GM18867 (cell line): ENCODE results near the gene PTPRU.
"Not testable (repeated sequence)": the region's sequence is repeated elsewhere in the genome, so short reads cannot be mapped to it uniquely, and the experiment has no call there.

Source experiments
- ATAC-seq: cut with Tn5 transposase; IDR thresholded peaks from one replicate; pipeline ENCODE4 v1.9.1; 2021; ENCODE audit warnings: mild to moderate bottlenecking, moderate library complexity; ENCODE audit not compliant: unreplicated experiment

PTPRU gene

DNA sequence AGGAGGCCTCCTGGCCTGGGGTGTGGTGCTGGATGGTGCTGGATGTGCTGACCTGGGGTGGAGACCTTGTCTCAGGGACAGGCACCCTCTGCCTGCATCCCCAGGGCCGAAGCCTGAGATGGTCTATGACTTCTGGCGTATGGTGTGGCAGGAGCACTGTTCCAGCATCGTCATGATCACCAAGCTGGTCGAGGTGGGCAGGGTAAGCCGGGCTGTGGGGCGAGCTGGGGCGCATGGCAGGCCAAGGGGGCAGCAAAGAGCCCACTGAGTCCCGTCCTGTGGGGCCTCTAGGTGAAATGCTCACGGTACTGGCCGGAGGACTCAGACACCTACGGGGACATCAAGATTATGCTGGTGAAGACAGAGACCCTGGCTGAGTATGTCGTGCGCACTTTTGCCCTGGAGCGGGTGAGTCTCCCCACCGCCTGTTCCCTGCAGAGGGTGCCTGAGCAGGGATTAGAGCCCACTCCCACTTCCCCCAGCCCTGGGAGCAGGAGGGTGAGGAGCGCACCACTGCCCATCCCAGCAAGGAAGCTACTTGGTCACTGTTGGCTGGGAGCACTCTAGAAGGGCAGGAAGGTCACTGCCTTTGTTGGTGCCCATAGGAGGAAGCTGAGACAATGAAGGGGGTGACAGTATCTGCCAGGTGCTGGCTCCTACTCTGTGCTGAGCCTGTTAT, 75.2 kb downstream of the PTPRU start:
- no peak for ATAC-seq

DNA sequence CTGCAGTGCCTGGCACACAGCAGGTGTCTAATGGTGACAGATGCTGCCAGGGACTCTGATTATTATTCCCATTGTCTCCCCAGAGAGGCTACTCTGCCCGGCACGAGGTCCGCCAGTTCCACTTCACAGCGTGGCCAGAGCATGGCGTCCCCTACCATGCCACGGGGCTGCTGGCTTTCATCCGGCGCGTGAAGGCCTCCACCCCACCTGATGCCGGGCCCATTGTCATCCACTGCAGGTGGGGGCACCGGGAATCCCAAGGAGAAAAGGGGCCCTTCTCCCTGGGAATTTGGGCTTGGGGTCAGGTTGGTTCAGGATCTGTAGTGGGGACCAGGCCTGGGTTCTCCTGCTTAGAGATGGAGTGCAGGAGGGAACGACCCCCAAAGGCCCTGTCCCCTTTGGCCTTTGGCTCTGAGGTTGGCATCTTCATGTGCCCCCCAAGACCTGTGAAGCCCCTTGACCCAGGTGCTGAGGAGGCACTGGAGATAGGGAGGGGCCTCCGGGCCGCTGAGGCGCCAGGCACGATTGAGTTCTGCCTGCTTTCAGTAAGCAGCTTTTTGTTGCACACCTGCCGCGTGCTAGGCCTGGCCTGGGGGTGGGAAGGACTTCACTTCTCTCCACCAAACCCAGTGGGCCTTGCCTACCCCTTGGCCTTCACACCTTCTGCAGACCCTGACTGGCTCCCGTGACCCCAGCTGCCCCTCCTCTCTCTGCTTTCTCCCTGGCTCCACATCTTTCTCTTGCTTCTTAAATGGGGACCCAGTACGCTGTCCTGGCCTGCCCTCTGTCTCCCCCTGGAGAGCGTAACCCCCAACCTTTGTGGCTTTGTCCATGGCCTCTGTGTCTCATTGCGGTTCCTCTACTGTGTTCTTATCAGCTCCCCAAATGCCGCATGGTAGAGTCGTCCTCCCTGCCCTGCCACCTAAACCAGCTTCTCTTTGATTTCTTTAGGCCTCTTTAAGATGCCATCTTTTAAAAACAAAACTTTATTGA, 76.4 kb downstream of the PTPRU start:
- no peak for ATAC-seq

DNA sequence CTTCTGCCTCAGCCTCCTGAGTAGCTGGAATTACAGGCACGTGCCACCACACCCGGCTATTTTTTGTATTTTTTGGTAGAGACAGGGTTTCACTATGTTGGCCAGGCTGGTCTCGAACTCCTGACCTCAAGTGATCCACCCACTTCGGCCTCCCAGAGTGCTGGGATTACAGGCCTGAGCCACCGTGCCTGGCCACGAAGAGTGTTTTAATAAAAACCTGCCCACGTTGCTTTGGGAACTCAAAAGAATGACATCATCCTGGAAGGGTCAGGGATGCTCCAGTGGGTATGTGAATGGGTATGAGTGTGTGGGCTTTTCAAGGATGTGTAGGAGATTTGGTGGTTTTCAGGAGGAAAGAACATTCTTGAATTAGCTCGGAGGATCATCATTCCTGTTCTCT, 78.4 kb downstream of the PTPRU start:
- ATAC-seq, result not testable (repeated sequence)

DNA sequence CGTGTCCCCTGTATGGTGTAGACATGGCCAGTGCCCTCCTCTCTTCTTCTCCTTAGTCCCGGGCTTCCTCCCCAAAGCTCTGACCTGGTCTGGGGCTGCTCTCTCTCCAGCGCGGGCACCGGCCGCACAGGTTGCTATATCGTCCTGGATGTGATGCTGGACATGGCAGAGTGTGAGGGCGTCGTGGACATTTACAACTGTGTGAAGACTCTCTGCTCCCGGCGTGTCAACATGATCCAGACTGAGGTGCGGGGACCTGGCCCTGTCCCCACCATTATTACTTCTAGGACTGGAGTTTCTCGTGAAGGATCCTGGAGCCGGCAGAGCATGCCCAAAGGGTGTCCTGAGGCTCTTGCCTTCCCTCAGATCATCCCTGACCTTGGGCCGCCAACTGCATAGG, 78.9 kb downstream of the PTPRU start:
- ATAC-seq, result no peak

DNA sequence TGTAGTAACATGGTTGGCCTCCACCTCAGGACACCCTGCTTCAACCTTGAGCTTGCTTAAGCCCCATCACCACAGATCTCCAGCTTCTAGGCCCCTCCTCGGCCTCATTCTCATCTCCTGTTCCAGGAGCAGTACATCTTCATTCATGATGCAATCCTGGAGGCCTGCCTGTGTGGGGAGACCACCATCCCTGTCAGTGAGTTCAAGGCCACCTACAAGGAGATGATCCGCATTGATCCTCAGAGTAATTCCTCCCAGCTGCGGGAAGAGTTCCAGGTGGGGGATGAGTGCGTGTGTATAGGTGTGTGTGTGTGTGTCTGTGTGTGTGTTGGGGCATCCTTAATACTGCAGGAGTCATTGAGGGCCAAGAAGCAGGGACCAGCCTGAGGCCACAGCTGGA, 79.6 kb downstream of the PTPRU start:
- no peak for ATAC-seq

DNA sequence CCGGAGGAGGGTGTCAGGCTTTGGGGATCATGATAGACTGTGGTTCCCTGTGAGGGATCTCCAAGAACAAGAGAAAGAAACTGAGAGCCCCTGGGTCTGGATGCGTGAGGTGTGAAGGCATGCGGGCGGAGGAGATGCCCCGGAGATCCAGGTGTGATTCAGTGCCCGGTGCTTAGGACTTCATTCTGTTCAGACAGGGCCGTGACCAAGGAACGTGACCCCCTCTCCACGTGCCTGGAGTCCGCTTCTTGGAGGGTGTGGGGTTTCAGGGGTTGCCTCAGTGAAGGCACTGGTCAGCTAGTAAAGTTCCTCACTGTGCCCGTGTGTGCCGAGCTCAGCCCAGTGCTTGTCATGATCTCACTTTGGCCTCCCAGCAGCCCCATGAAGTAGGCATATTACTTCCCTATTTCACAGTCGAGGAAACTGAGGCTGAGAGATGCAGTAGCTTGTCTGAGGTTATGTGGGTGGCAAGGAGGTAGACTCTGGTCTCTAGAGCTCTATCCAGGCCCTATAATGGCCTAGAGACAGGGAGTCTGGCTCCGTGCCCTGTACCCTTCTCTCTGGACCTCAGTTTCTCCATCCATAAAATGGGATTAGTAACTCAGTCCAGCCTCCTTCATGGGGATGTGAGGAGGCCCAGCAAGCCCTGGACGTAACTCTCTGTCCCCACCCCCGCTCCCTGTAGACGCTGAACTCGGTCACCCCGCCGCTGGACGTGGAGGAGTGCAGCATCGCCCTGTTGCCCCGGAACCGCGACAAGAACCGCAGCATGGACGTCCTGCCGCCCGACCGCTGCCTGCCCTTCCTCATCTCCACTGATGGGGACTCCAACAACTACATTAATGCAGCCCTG, 81.0 kb downstream of the PTPRU start:
- no peak for ATAC-seq

DNA sequence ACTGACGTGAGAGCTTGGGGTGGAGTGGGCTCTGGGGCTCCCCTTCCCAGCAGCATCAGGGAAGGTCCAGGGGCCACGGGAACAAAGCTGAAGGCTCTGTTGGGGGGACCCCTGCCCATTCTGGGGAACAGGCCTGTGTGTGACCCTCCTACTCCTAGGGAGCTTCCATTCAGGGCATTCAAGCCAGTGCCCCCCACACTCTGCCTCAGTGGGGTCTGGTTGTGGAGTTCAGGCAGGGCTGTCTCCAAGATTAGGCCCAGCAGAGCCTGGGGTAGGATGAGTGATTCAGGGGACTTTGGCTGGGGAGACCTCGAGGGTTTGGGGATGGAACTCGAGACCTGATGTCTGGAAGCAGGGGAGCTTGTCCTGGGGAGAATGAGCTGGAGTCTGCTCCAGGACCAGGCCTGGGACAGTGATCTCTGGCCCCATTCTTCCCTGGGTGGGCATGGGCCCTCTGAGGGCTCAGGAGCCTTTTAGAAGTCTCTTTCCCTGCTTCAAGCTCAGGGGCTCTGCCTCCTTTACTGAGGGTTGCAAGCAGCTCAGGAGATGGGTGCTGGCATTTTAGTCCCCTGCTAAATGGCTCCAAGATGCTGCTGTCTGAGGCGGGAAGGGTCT, 81.7 kb downstream of the PTPRU start:
- ATAC-seq, result no peak

DNA sequence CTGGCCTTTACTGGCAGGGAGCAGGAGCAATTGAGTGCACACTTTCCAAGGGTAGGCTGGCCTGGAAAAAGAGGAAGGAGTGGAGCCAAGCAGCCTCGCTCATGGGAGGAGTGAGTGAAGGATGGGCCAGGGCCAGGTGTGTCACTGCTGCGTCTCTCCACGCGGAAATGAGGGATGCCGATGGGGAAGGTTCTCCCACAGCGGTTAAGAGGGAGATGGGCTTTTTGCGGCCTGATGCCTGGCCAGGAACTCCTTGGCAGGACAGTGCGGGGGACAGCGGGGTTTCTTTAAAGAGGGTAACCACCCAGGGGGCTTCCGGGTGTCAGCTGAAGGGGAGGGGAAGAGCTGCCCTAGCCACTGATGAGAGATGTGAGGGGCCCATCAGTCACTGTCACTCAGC, 82.4 kb downstream of the PTPRU start:
- ATAC-seq, result no peak

DNA sequence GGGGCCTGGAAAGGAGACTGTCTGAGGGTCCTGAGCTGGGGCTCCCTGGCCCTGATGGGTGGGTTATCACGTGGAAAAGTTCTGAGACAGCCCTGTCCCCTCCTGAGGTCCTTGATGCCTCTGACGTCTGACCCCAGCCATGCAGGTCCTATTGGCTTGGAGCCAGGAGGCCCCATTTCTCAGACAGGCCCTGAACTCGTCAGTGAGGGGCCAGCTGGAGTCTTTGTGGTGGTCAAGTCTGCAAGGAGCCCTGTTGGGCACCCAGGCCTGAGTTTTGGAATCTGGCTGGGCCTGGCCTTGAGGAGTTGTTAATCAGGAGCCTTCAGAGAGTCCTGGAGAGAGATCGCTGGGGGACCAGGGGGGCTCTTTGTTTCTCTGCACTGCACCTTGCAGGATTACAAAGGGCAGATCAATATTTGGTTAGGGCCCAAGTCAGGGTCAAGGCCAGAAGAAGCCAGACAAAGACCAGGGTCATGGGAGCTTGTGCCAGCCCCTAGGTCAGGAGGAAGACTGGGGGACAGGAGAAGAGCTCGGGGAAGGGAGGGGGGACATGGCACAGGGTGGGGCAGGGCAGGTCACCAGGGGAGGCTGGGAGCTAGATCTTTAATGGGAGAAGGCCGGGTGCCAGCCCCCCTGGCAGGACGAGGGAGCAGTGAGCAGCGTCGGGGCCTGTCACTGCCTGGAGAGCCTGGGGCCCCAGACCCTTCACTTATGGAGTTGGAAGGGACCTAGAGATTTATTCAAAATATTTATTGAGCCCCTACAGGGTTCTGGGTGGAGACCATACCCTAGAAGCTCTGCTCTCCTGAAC, 83.2 kb downstream of the PTPRU start:
- no peak for ATAC-seq

DNA sequence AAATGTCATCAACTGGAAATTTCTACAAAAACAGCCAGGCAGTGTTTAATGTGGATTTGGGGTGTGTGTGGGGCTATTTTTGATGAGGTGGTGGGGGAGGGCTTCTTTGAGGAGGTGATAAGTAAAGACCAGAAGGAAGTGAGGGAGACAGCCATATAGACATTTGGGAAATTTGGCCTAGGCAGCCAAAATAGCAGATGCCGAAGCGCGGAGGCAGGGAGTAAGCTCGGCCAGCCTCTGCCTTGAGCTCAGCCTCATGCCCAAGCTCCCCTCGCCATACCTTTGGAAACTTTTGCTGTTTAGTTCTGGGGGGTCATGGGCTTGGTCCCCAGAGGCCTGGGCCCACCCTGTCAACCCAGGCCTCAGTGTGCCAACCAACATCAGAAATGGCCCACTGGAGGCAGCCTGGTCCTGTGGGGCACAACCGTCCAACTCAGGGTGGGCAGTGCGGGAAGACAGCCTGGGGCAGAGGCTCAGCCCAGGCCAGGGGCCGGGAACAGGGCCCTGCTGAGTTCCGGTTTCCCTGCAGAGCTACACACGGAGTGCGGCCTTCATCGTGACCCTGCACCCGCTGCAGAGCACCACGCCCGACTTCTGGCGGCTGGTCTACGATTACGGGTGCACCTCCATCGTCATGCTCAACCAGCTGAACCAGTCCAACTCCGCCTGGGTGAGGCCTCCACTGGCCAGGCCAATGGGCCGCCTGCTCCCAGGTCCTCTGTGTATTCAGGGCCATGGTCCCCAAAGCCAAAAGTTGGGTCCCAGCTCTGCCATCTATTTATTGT, 84.0 kb downstream of the PTPRU start:
- ATAC-seq, result no peak

DNA sequence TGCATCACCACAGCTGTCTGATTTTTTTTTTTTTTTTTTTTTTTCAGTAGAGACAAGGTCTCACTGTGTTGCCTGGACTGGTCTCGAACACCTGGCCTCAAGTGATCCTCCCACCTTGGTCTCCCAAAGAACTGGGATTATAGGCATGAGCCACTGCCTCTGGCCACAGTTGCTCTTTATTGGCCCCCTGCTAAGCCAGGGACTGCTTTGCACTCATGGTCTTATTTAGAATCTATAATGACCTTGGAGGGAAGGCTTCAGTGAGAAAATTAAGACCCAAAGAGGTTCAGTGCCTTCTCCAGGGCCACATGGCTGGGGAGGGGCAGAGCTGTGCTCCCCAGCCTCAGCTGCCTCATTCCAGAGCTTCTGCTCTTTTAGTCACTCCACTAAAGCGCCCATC, 84.9 kb downstream of the PTPRU start:
- ATAC-seq, result no peak

DNA sequence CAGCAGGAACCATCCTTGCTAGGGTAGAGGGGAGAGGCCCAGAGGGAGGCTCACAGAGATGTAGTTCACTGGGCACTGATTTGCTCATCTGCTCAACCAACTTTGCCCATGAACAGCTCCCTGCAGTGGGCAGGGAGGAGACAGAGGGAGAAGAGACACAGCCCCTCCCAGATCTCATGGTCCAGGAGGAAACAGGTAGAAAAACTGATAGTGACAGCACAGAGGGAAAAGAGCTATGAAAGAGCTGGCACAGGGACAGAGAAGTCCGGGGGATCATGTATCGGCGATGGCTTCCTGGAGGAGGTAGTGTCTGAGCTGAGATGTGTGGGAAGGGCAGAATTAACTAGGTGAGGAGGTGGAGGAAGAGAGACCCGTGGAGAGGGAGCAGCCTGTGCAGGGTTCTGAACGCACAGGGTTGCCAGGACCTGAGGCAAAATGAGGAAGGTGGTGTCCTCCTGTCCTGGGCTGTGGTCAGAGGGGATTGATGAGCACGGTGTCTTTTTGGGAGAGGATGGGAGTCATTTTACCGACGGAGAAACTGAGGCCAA, 85.9 kb downstream of the PTPRU start:
- ATAC-seq, result no peak

DNA sequence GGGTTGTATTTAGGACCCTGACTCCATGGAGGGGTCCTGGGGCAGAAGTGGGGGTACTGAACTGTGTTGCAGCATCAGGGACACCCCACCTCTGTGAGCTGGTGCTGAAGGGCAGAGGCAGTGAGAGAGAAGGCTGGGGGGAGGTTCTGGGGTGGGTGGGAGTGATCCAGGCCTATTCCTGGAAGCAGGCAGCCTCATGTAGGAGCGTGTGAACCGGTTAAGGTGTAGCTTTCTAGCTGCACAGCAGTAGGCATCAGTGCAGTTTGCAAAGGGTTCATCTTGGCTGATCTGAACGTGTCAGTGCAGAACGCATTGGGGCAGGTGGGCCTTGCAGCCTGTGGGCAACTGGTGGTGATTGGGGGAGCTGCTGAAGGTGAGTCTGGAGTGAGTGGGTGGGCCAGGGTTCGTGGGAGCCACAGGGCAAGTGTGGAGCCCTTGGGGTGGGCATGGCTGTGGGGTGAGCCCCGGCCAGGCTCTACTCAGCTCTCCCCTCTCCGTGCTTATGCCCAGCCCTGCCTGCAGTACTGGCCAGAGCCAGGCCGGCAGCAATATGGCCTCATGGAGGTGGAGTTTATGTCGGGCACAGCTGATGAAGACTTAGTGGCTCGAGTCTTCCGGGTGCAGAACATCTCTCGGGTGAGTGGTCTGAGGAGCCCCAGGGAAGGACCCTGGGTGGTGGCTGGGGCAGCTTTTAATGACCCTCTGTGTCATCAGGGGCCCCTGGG, 86.7 kb downstream of the PTPRU start:
- no peak for ATAC-seq

DNA sequence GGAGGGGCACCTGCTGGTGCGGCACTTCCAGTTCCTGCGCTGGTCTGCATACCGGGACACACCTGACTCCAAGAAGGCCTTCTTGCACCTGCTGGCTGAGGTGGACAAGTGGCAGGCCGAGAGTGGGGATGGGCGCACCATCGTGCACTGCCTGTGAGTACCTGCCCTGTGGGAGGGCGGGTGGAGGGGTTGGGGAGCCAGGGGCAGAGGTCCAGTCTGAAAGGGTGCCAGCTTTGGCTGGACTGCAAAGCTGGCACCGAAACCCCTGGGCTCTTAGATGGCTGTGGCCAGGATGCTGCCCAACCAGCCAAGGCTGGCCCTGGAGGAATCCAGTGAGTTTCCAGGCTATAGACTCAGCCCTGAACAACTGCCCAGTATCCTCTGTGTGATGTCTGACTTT, 87.3 kb downstream of the PTPRU start:
- ATAC-seq, result no peak

DNA sequence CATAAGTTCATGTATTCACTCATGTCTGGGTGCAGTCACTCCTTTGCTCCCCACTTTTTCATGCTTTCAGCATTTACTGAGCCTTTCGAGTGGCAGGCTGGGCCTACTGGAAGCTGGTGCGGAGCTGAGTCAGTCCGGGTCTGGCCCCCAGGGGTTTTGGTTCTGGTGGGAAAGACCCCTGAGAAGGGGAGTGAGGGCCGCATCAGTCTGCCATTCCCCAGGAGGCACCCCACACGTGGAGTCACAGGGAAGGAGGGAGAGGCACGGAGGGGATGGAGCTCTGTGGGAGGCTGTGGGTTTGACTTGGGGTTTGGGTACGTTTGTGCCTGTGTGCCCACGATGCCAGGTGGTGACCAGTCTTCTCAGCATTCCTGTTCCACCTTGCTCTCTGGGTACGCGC, 87.9 kb downstream of the PTPRU start:
- ATAC-seq, result no peak

DNA sequence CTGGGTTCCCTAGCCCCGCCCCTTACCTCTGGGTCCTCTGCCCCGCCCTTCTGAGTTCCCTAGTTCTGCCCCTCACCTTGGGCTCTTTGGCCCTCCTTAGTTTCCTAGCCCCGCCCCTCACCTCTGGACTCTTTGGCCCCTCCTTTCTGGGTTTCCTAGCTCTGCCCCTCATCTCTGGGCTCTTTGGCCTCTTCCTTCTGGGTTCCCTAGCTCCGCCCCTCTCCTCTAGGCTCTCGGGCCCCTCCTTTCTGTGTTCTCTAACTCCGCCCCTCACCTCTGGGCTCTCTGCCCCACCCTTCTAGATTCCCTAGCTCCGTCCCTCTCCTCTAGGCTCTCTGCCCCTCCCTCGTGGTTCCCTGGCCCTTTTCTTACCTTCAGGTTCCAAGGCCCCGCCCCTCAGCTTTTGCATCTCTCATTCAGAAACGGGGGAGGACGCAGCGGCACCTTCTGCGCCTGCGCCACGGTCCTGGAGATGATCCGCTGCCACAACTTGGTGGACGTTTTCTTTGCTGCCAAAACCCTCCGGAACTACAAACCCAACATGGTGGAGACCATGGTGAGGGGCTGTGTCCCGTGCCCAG, 88.5 kb downstream of the PTPRU start:
- no peak for ATAC-seq

DNA sequence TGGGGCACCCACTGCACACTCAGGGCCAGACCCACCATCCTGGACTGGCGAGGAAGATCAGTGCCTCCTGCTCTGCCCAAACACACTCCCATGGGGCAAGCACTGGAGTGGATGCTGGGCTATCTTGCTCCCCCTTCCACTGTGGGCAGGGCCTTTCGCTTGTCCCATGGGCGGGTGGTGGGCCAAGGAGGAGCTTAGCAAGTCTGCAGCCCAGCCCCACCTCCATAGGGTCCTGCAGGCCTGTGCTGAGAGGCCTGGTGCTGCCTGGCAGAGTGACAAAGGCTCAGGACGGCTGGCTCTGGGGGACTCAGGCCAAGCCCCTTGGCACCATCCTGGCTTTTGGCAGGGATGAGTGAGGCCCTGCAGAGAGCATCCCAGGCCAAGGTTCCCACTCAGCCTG, 89.4 kb downstream of the PTPRU start:
- ATAC-seq, result no peak

DNA sequence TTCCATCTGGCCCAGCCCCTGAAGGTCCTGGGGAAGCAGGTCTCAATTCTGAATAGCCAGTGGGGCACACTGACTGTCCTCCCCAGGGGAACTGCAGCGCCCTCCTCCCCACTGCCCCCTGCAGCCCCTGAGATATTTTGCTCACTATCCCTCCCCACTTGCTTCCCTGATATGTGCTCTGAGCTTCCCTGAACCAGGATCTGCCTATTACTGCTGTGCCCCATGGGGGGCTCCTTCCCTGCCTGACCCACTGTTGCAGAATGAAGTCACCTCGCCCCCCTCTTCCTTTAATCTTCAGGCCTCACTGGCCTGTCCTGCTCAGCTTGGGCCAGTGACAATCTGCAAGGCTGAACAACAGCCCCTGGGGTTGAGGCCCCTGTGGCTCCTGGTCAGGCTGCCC, 89.8 kb downstream of the PTPRU start:
- no peak for ATAC-seq
